Activated CD4-positive, alpha-beta T cell treated with anti-CD3 and anti-CD28 coated beads, Interleukin-2, amount 10 ng/mL, durations not matched to agents 24 days and 14 days (primary cell): ENCODE measurements around the gene AMER3. TPM values are rescaled to one million over a fixed set of nuclear protein-coding genes. Genes with fewer than 3 reads are reported as not detected.

ENCODE experiments used
- DNase-seq: peaks from one replicate; pipeline ENCODE4 v3.0.0; 2022
- H3K27ac Mint-ChIP-seq: one replicate; pipeline ENCODE4 v1.8.0; 2022; ENCODE audit warnings: mild to moderate bottlenecking, mixed read lengths
- H3K27me3 Mint-ChIP-seq: one replicate; pipeline ENCODE4 v1.8.0; 2022; ENCODE audit warnings: mixed read lengths
- H3K36me3 Mint-ChIP-seq: one replicate; pipeline ENCODE4 v1.8.0; 2022; ENCODE audit warnings: low read depth, mild to moderate bottlenecking, mixed read lengths
- H3K4me1 Mint-ChIP-seq: one replicate; pipeline ENCODE4 v1.8.0; 2021; ENCODE audit warnings: mixed read lengths
- H3K4me3 Mint-ChIP-seq: one replicate; pipeline ENCODE4 v1.8.0; 2022; ENCODE audit warnings: mild to moderate bottlenecking, moderate library complexity, mixed read lengths
- H3K9me3 Mint-ChIP-seq: one replicate; pipeline ENCODE4 v1.8.0; 2021; ENCODE audit warnings: mixed read lengths
- intact Hi-C: fragments of 100-400 bp; cut with micrococcal nuclease; formaldehyde crosslinking; loops from one replicate; pipeline ENCODE4 v1.15.1; 2023
- total RNA-seq: library from RNA; stranded (reverse); gene quantifications from 2 replicates; pipeline ENCODE4 v1.2.3, GENCODE V29; 2022

AMER3 gene
- total RNA-seq, 1 donor from 2014 or later, result not detected

DNA sequence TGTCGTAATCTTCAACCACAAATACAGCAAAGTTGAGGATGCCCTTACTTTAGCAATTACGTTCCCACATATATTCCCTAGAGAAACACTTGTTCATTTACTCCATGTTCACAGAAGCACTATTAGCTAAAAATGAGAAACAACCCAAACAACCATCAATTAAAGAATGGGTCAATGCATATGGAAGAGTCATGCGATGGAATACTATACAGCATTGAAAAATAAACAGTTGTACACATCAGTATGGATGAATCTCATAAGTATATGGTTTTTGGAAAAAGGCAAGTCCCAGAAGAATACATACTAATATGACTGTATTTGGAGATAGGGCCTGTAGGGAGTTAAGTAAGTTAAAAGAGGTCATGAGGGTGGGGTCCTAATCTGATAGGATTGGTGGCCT, 20.1 kb upstream of the AMER3 start:
- Mint-ChIP-seq H3K4me3 (no peak overlapping the region), H3K27ac (no peak overlapping the region), H3K4me1 (no peaks in the 10 kb centered on the region), H3K9me3 (peaks cover 6% of the 10 kb centered on the region), H3K36me3 (no peaks in the 10 kb centered on the region), H3K27me3 (peaks cover 8% of the 10 kb centered on the region)
- intact Hi-C loops, result no loop called here
- no peak for DNase-seq

GRCh38 chr2:130736487-130736886, 18.9 kb upstream of the AMER3 start:
- Mint-ChIP-seq H3K4me1 (no peaks in the 10 kb centered on the region), H3K4me3 (no peak overlapping the region), H3K9me3 (peaks cover 6% of the 10 kb centered on the region), H3K36me3 (no peaks in the 10 kb centered on the region), H3K27ac (no peak overlapping the region), H3K27me3 (peaks cover 6% of the 10 kb centered on the region)
- peak; percentile 30 for DNase-seq
- intact Hi-C loops, result no loop called here

DNA sequence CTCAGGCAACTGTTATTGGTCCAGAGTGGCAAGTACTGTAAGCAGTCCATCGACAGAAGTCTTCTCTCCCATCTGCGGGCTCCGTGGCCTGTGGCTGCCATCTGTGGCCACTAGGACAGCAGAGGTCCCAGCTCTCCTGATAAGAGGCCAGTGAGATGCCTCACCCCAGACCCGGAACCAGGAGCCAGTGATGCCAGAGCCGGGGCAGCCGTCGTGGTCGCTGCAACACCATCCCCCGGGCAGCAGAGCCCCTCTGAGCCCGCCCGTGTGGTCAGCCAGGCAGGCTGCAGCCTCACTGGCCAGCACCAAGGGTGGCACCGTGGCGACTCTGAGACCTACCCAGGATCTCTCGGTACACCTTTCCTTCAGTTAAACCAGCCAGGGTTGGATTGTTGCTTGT, 17.7 kb upstream of the AMER3 start:
- DNase-seq, result no peak
- peaks cover 6% of the 10 kb centered on the region for H3K9me3 Mint-ChIP-seq
- no peak overlapping the region for H3K4me3 Mint-ChIP-seq
- peaks cover 8% of the 10 kb centered on the region for H3K27me3 Mint-ChIP-seq
- no peak overlapping the region for H3K27ac Mint-ChIP-seq
- no peaks in the 10 kb centered on the region for H3K36me3 Mint-ChIP-seq
- H3K4me1 Mint-ChIP-seq, result no peaks in the 10 kb centered on the region
- intact Hi-C loops, result no loop called here

DNA sequence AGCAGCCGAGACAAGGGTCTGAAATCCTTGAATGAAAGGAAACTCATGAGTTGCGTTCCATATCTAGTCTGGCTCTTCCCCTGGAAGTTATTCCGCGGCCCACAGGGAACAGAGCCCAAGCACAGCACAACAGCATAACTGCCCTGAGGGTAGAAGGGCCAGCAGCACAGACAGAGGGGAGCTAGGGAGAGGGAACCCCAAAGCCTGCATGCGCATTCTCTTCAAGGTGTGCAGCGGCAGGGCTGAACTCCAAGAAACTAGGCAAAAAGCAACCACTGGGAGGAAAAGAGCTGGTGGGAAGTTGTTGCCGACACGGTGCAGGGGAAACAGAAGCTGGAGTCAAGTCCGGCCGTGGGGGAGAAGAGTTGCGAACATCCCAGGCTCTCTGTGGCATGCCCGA, 14.7 kb upstream of the AMER3 start:
- Mint-ChIP-seq H3K36me3 (no peaks in the 10 kb centered on the region), H3K27ac (no peak overlapping the region), H3K4me3 (no peak overlapping the region), H3K4me1 (no peaks in the 10 kb centered on the region), H3K27me3 (peaks cover 16% of the 10 kb centered on the region), H3K9me3 (no peaks in the 10 kb centered on the region)
- intact Hi-C loops, result no loop called here
- DNase-seq, result no peak

GRCh38 chr2:130743278-130743677, 12.1 kb upstream of the AMER3 start:
- Mint-ChIP-seq H3K27me3 (peaks cover 20% of the 10 kb centered on the region), H3K27ac (no peak overlapping the region), H3K36me3 (no peaks in the 10 kb centered on the region), H3K9me3 (no peaks in the 10 kb centered on the region), H3K4me1 (no peaks in the 10 kb centered on the region), H3K4me3 (no peak overlapping the region)
- intact Hi-C loops, result no loop called here
- no peak for DNase-seq

DNA sequence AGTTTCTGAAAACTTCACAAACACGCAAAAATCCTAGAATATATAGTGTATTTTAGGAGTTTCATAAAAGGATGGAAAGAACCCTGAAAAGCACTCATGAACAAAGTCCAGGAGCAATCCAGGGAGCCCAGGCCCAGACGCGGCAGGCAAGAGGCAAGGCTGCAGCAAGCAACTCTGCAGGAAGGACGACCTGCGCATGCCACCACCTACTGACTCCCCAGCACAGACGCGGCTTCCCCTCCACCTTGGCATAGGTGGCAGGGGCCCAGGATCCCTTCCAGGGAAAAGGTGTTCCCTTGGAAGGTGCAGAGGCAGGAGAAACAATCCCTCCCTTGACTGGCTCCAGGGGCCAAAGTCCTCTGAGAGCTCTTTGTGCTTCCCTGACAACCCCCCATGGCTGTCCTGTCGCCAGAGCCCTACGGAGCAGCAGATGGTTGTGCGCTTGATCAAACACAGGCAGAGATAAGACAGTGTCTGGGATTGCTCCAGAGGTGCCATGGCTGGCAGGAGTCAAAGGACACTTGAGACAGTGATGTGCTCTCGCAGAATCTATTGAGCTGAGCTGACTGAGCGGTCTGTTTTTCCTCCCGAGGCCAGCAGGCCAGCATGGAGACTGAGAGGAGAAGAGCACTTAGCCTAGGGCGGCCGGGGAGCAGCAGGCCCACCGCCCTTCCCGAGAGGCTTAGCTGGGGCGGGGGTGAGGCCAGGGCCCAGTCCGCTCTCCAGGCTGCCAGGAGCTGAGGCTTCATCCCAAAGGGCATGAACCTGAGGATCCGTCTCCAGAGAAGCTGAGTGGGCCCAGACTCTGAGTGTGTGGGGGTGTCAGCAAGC, 10.8 kb upstream of the AMER3 start:
- intact Hi-C loops, result no loop called here
- Mint-ChIP-seq H3K36me3 (no peaks in the 10 kb centered on the region), H3K4me1 (no peaks in the 10 kb centered on the region), H3K27me3 (peaks cover 20% of the 10 kb centered on the region), H3K4me3 (no peak overlapping the region), H3K9me3 (no peaks in the 10 kb centered on the region), H3K27ac (no peak overlapping the region)
- no peak for DNase-seq

GRCh38 chr2:130749078-130749477, 6.3 kb upstream of the AMER3 start:
- no peaks in the 10 kb centered on the region for H3K36me3 Mint-ChIP-seq
- H3K27me3 Mint-ChIP-seq, result peaks cover 19% of the 10 kb centered on the region
- intact Hi-C loops, result no loop called here
- H3K27ac Mint-ChIP-seq, result no peak overlapping the region
- no peak for DNase-seq
- no peaks in the 10 kb centered on the region for H3K4me1 Mint-ChIP-seq
- H3K4me3 Mint-ChIP-seq, result no peak overlapping the region
- no peaks in the 10 kb centered on the region for H3K9me3 Mint-ChIP-seq

DNA sequence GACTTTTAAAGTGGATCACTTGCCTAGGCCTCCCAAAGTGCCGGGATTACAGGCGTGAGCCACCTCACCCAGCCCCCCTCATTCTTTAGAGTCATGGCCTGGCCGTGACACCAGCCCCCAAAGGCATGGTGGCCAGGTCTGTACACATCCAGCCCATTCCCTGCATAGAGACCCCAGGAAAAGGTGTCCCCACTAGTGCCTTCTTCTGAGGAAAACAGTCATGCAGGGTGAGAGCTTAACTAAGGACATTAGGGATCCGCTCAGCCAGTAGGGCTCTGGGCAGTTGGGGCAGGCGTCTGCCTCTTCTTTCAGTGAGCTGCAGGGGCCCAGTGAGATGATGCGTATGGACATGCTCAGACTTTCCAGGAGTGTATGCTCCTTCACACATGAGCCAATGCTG, 5.7 kb upstream of the AMER3 start:
- no peaks in the 10 kb centered on the region for H3K9me3 Mint-ChIP-seq
- H3K4me3 Mint-ChIP-seq, result no peak overlapping the region
- no peak overlapping the region for H3K27ac Mint-ChIP-seq
- DNase-seq, result no peak
- intact Hi-C loops, result no loop called here
- no peaks in the 10 kb centered on the region for H3K36me3 Mint-ChIP-seq
- no peaks in the 10 kb centered on the region for H3K4me1 Mint-ChIP-seq
- peaks cover 15% of the 10 kb centered on the region for H3K27me3 Mint-ChIP-seq

DNA sequence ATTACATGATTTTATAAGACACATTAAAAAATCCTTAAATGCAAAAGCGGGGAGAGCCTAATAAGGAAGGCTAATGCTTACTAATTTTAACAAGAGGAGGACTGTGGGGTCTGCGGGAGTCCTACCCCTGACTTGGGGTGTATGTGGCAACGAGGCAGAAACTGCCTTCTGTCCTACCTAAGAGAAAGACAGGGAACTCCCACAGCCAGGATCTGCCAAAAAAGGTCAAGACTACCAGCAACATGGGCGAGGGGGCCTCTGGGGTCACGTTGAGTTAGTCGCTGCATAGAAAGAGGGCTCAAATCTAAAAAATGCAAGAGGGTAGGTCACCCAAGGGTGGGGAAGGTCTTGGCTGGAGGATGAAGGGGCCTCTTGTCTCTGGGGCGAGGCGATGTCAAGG, 529 bp upstream of the AMER3 start:
- Mint-ChIP-seq H3K4me1 (no peaks in the 10 kb centered on the region), H3K27ac (no peak overlapping the region), H3K9me3 (no peaks in the 10 kb centered on the region), H3K36me3 (no peaks in the 10 kb centered on the region), H3K4me3 (no peak overlapping the region), H3K27me3 (peaks cover 34% of the 10 kb centered on the region)
- intact Hi-C loops, result no loop called here
- DNase-seq, result no peak

DNA sequence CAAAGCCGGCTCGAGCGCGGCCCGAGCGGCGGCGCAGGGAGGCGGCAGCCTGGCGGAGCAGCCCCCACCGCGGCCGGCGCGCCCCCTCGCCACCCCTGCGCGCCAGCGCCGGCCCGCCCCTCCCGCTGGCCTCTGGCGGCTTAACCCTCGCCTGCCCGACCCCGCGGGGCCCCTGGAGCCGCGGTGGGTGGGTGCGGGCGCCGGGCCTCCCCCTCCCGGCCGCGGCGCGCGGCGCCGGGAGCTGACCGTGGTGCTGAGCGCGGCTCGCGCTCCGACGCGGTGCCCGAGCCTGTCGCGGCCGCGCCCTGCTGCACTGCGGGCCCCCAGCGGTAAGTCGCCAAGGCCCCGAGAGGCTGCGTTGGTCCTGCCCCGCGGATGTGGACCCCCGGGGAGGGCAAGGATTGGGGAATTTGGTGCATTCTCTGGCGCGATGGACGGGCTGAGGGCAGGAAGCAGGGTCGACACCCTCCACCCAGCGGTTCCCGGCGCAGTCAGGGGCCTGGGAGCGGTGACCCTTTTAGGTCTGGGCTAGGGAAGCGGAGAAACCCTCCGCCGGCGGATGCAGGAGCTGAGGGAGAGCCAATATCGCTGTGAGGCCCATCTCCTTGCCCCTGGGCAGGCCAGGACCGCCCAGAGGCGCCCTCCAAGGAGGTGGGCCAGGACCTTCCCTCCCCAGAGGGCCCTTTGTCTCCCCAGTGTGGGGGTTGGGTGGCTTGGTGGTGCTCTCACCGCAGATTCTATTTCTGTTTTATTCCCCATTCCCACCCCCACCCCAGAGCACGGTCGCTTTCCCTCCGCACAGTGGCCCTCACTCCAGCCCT, 923 bp downstream of the AMER3 start:
- Mint-ChIP-seq H3K36me3 (no peaks in the 10 kb centered on the region), H3K4me1 (no peaks in the 10 kb centered on the region), H3K27ac (no peak overlapping the region), H3K27me3 (peaks cover 34% of the 10 kb centered on the region), H3K4me3 (no peak overlapping the region), H3K9me3 (no peaks in the 10 kb centered on the region)
- intact Hi-C loops, result no loop called here
- peak; percentile 62 for DNase-seq

DNA sequence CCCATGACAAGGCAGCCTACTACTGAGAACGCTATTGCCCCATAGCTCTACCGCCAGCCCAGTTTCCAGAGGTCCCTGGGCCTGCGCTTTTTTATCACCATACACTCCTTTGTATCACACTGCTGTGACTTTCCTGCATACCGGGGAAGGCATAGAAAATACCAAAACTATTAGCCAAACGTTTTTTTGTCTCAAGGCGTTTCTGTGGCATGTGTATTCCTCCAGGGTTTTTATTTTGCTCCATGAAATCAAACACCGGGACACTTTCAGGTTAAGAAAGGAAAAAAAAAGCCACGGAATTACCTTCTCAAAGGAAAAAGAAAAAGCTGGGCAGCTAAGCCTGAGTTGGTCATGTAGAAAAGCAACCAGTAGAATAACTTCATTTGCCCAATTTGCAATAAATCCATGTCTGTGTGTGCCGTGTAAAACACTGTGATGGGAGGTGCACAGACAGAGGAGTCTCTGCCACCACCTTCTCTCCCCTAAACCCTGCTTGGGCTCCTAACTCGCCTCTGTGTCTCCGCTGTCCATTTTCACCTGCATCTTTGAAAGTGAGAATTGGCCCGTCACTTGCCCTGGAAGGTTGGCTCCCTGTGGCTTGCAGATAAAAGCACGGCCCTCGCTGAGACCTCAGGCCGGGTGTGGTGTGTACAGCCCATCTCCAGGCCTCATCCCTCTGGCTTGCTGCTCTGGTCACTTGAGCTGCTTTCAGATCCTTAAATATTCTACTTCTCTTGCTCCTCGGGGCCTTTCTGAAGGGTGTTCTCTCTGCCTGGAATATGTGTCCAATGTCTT, 1.7 kb downstream of the AMER3 start:
- Mint-ChIP-seq H3K4me1 (no peaks in the 10 kb centered on the region), H3K27me3 (peaks cover 34% of the 10 kb centered on the region), H3K4me3 (no peak overlapping the region), H3K9me3 (no peaks in the 10 kb centered on the region), H3K27ac (no peak overlapping the region), H3K36me3 (no peaks in the 10 kb centered on the region)
- intact Hi-C loops, result no loop called here
- DNase-seq, result no peak

- no peak overlapping the region for H3K27ac Mint-ChIP-seq
- no peaks in the 10 kb centered on the region for H3K9me3 Mint-ChIP-seq
- H3K27me3 Mint-ChIP-seq, result peaks cover 20% of the 10 kb centered on the region
- H3K36me3 Mint-ChIP-seq, result no peaks in the 10 kb centered on the region
- no peaks in the 10 kb centered on the region for H3K4me1 Mint-ChIP-seq
- no peak for DNase-seq
- intact Hi-C loops, result no loop called here
- no peak overlapping the region for H3K4me3 Mint-ChIP-seq
Observed at GRCh38 chr2:130759906-130760753, 4.8 kb downstream of the AMER3 start.
